ENCODE measurements around the gene CASKIN1.
A peak's percentile ranks its signal among the peaks of the same experiment; 100 is the strongest.

Gene CASKIN1

GRCh38 chr16:2149630-2150417 lies 46.6 kb downstream of the CASKIN1 start:
- peak overlapping the region; percentile 61 for H3K9ac ChIP-seq (ENCODE audit: low read length)
- H3K79me2 ChIP-seq (ENCODE audit: low read length), result peaks cover 36% of the 10 kb centered on the region
- H3K27ac ChIP-seq (ENCODE audit: low read length), result peak overlapping the region; percentile 72; the same call in 1 of the 2 replicates
- H3K4me1 ChIP-seq (ENCODE audit: low read length), result peaks cover 50% of the 10 kb centered on the region
- H3K27me3 ChIP-seq (ENCODE audit: low read depth, low read length), result peaks cover 4% of the 10 kb centered on the region; the same call in 1 of the 2 replicates
- H3K36me3 ChIP-seq (replicated peaks; ENCODE audit: low read depth, low read length), result peaks cover 34% of the 10 kb centered on the region
- H3K4me2 ChIP-seq (ENCODE audit: low read length), result peak overlapping the region; percentile 99
- H3K9me3 ChIP-seq (ENCODE audit: insufficient read depth, low read length), result no peaks in the 10 kb centered on the region
- TF ChIP-seq EZH2phosphoT487 (IDR thresholded peaks at IDR 0.05; ENCODE audit: low read depth), result no peak
- TF ChIP-seq CTCF (IDR thresholded peaks at IDR 0.05; ENCODE audit: low read depth, low read length), result no peak
- H3K4me3 ChIP-seq (ENCODE audit: low read length), result peak overlapping the region; percentile 88
- H4K20me1 ChIP-seq (ENCODE audit: insufficient read depth, low read length), result peaks cover 37% of the 10 kb centered on the region
- no peak overlapping the region for H2AFZ ChIP-seq (ENCODE audit: low read depth, low read length)

- TF ChIP-seq EZH2phosphoT487 (IDR thresholded peaks at IDR 0.05; ENCODE audit: low read depth) (no peak), CTCF (IDR thresholded peaks at IDR 0.05; ENCODE audit: low read depth, low read length) (no peak)
- Histone ChIP-seq H3K79me2 (ENCODE audit: low read length) (peaks cover 28% of the 10 kb centered on the region), H4K20me1 (ENCODE audit: insufficient read depth, low read length) (peaks cover 37% of the 10 kb centered on the region), H3K9me3 (ENCODE audit: insufficient read depth, low read length) (no peaks in the 10 kb centered on the region), H3K27me3 (ENCODE audit: low read depth, low read length) (peaks cover 4% of the 10 kb centered on the region; the same call in 1 of the 2 replicates), H3K27ac (ENCODE audit: low read length) (no peak overlapping the region), H3K4me1 (ENCODE audit: low read length) (peaks cover 50% of the 10 kb centered on the region), H3K4me2 (ENCODE audit: low read length) (peak overlapping the region; percentile 99), H2AFZ (ENCODE audit: low read depth, low read length) (no peak overlapping the region), H3K36me3 (replicated peaks; ENCODE audit: low read depth, low read length) (peaks cover 25% of the 10 kb centered on the region), H3K9ac (ENCODE audit: low read length) (peak overlapping the region; percentile 61), H3K4me3 (ENCODE audit: low read length) (peak overlapping the region; percentile 88)
These were observed 47.4 kb downstream of the CASKIN1 start for GRCh38 chr16:2148714-2149629.

- H3K9ac ChIP-seq (ENCODE audit: low read length), result peak within 1 kb of the TSS; percentile 61
- H4K20me1 ChIP-seq (ENCODE audit: insufficient read depth, low read length), result peaks cover 28% of the 10 kb centered on the region
- peaks cover 47% of the 10 kb centered on the region for H3K4me1 ChIP-seq (ENCODE audit: low read length)
- TF ChIP-seq EZH2phosphoT487 (IDR thresholded peaks at IDR 0.05; ENCODE audit: low read depth), result no peak
- no peak for TF ChIP-seq CTCF (IDR thresholded peaks at IDR 0.05; ENCODE audit: low read depth, low read length)
- peak within 1 kb of the TSS; percentile 88 for H3K4me3 ChIP-seq (ENCODE audit: low read length)
- peak within 1 kb of the TSS; percentile 99 for H3K4me2 ChIP-seq (ENCODE audit: low read length)
- peaks cover 17% of the 10 kb centered on the region for H3K36me3 ChIP-seq (replicated peaks; ENCODE audit: low read depth, low read length)
- peak within 1 kb of the TSS; percentile 91 for H2AFZ ChIP-seq (ENCODE audit: low read depth, low read length)
- H3K9me3 ChIP-seq (ENCODE audit: insufficient read depth, low read length), result no peaks in the 10 kb centered on the region
- peaks cover 4% of the 10 kb centered on the region; the same call in 1 of the 2 replicates for H3K27me3 ChIP-seq (ENCODE audit: low read depth, low read length)
- no peak within 1 kb of the TSS for H3K27ac ChIP-seq (ENCODE audit: low read length)
- peaks cover 19% of the 10 kb centered on the region for H3K79me2 ChIP-seq (ENCODE audit: low read length)
These were observed 48.3 kb downstream of the CASKIN1 start, which contains the start of gene RAB26 for GRCh38 chr16:2147981-2148671. RAB26 (plus strand) TSS chr16:2148625; CDS start chr16:2148784, 159 bp downstream.

Measured in OCI-LY3 (cell line).